ENCODE measurements around the gene SYCP2L. TPM values are rescaled to one million over a fixed set of nuclear protein-coding genes. Genes with fewer than 3 reads are reported as not detected.

The SYCP2L gene
- total RNA-seq, 1 experiment from 2014 or later, result 4.9 TPM

- TF ChIP-seq JUND (IDR thresholded peaks at IDR 0.05) (peak; percentile 76), ZNF274 (IDR thresholded peaks at IDR 0.05; ENCODE audit: low read depth, low read length) (no peak), RAD21 (IDR thresholded peaks at IDR 0.05; ENCODE audit: low read depth) (no peak), POLR2AphosphoS5 (IDR thresholded peaks at IDR 0.05; ENCODE audit: low read depth, low read length) (0 out of 2 replicates have a peak, but pooled peaks have one; percentile 22), SIN3A (IDR thresholded peaks at IDR 0.05; ENCODE audit: low read depth) (0 out of 2 replicates have a peak, but pooled peaks have one; percentile 27), SP1 (IDR thresholded peaks at IDR 0.05; ENCODE audit: low read depth) (peak; percentile 59), FOSL1 (IDR thresholded peaks at IDR 0.05; ENCODE audit: low read depth) (peak; percentile 83), EGR1 (IDR thresholded peaks at IDR 0.05; ENCODE audit: low read depth) (no peak), MAX (IDR thresholded peaks at IDR 0.05) (0 out of 2 replicates have a peak, but pooled peaks have one; percentile 13), ATF3 (IDR thresholded peaks at IDR 0.05) (no peak), CBX3 (IDR thresholded peaks at IDR 0.05; ENCODE audit: low read depth) (0 out of 2 replicates have a peak, but pooled peaks have one; percentile 20), CTCF (IDR thresholded peaks at IDR 0.05 in 2 of 3, conservative IDR thresholded peaks at IDR 0.05 in 1 of 3; ENCODE audit: borderline replicate concordance in 1 of 3, insufficient read depth in 1 of 3, low read depth in 2 of 3, low read length in 2 of 3) (no peak), SRF (IDR thresholded peaks at IDR 0.05; ENCODE audit: low read depth) (no peak)
- Histone ChIP-seq H3K36me3 (ENCODE audit: control insufficient read depth in 1 of 2, insufficient read depth in 2 of 2, low read length in 2 of 2) (no peaks in the 10 kb centered on the region), H3K9me2 (ENCODE audit: insufficient read depth) (no peaks in the 10 kb centered on the region), H3K79me2 (ENCODE audit: insufficient read depth, low read length) (no peaks in the 10 kb centered on the region), H3K27me3 (ENCODE audit: insufficient read depth, low read length) (no peaks in the 10 kb centered on the region), H3K27ac (ENCODE audit: low read depth, low read length) (no peak overlapping the region), H3K4me1 (ENCODE audit: control insufficient read depth in 1 of 2, insufficient read depth in 2 of 2, low read length in 2 of 2) (peaks cover 21 to 44% of the 10 kb centered on the region in 2 experiments), H3K4me2 (ENCODE audit: low read length) (peak overlapping the region; percentile 88), H3K4me3 (replicated peaks in 1 of 2; ENCODE audit: low read depth in 1 of 2, low read length in 2 of 2) (peak overlapping the region; percentile 25 to 47), H2AFZ (ENCODE audit: low read depth, low read length, poor library complexity, severe bottlenecking) (peak overlapping the region; percentile 95), H3K9me3 (ENCODE audit: control insufficient read depth in 1 of 2, insufficient read depth in 1 of 2, low read depth in 1 of 2, low read length in 2 of 2) (no peaks in the 10 kb centered on the region), H4K20me1 (ENCODE audit: insufficient read depth) (no peaks in the 10 kb centered on the region), H3K9ac (ENCODE audit: low read length) (peak overlapping the region; percentile 24)
- ChIA-PET CTCF (interaction anchor here (0.7 to 1.0 kb wide), 2 partner anchors 55 to 59 kb away, joined by 3 to 4 read pairs; no protein-coding TSS in a partner anchor), POLR2A (interaction anchor here (1.0 kb wide), 1 partner anchor 78 kb away, joined by 3 read pairs; no protein-coding TSS in a partner anchor), RAD21 (ENCODE audit: low non-redundant PET in 1 of 2, low total read pairs in 2 of 2, uncharacterized antibody in 2 of 2, unreplicated experiment in 2 of 2) (no interaction called here)
- intact Hi-C loops (cut with micrococcal nuclease), result no loop called here
- peak; percentile 34 for DNase-seq (ENCODE audit: low read depth, low spot score)
- ATAC-seq, result peak; percentile 67
- no TSS peak for BruUV-seq (replicated peaks)
Measured at GRCh38 chr6:11009353-11009752, 122.5 kb downstream of the SYCP2L start.
